Thymus (tissue), 11 donors: ENCODE measurements around the gene NADSYN1. TPM values are rescaled to one million over a fixed set of nuclear protein-coding genes. Genes with fewer than 3 reads are reported as not detected.
"Not testable (repeated sequence)": the region's sequence is repeated elsewhere in the genome, so short reads cannot be mapped to it uniquely, and the experiment has no call there.

ENCODE experiments used
- DNase-seq, 9 donors: peaks; one replicate each; pipeline ENCODE4 v3.0.0-alpha.2; 2013; ENCODE audit warnings: low spot score in 9 of 9, low read depth in 6 of 9, missing footprints in 1 of 9
- H3K27ac ChIP-seq, 2 donors: one replicate each; pipeline ENCODE4 v1.5.1; 2013; ENCODE audit warnings: control low read depth in 1 of 2, low read depth in 1 of 2, low read length in 1 of 2, mild to moderate bottlenecking in 1 of 2, moderate library complexity in 1 of 2
- H3K27me3 ChIP-seq, 2 donors: one replicate each; pipeline ENCODE4 v1.5.1; 2013; ENCODE audit warnings: low read length in 1 of 2; ENCODE audit not compliant: control insufficient read depth in 2 of 2, insufficient read depth in 1 of 2
- H3K36me3 ChIP-seq, 2 donors: one replicate each; pipeline ENCODE4 v1.5.1; 2013; ENCODE audit warnings: low read length in 1 of 2, mild to moderate bottlenecking in 1 of 2, moderate library complexity in 1 of 2; ENCODE audit not compliant: control insufficient read depth in 2 of 2, insufficient read depth in 2 of 2
- H3K4me1 ChIP-seq, 2 donors: one replicate each; pipeline ENCODE4 v1.5.1; 2013; ENCODE audit warnings: low read length in 2 of 2; ENCODE audit not compliant: control insufficient read depth in 2 of 2, insufficient read depth in 2 of 2
- H3K4me3 ChIP-seq, 2 donors: one replicate each; pipeline ENCODE4 v1.5.1; 2013; ENCODE audit warnings: low read length in 2 of 2, control low read depth in 1 of 2, mild to moderate bottlenecking in 1 of 2
- H3K9me3 ChIP-seq, 2 donors: one replicate each; pipeline ENCODE4 v1.5.1; 2013; ENCODE audit warnings: low read length in 1 of 2, mild to moderate bottlenecking in 1 of 2; ENCODE audit not compliant: control insufficient read depth in 2 of 2, insufficient read depth in 1 of 2
- WGBS: extraction: QIAGEN DNeasy Blood & Tissue Kit; methylation state at CpG from one replicate; pipeline ENCODE4 v1.1.7; 2013; 5-methylcytosine and 5-hydroxymethylcytosine counted together
- polyA plus RNA-seq: library from polyadenylated mRNA; stranded (reverse); fragments of 200-250 nt; gene quantifications from one replicate; pipeline ENCODE4 v1.2.3, GENCODE V29; 2013
- total RNA-seq: library from RNA; stranded (reverse); fragments of 120-200 nt; gene quantifications from one replicate; pipeline ENCODE4 v1.2.4, GENCODE V29; 2013
- donor health status: healthy.

NADSYN1 gene
- total and polyA plus RNA-seq, 2 donors: 47.9 to 113 TPM

DNA sequence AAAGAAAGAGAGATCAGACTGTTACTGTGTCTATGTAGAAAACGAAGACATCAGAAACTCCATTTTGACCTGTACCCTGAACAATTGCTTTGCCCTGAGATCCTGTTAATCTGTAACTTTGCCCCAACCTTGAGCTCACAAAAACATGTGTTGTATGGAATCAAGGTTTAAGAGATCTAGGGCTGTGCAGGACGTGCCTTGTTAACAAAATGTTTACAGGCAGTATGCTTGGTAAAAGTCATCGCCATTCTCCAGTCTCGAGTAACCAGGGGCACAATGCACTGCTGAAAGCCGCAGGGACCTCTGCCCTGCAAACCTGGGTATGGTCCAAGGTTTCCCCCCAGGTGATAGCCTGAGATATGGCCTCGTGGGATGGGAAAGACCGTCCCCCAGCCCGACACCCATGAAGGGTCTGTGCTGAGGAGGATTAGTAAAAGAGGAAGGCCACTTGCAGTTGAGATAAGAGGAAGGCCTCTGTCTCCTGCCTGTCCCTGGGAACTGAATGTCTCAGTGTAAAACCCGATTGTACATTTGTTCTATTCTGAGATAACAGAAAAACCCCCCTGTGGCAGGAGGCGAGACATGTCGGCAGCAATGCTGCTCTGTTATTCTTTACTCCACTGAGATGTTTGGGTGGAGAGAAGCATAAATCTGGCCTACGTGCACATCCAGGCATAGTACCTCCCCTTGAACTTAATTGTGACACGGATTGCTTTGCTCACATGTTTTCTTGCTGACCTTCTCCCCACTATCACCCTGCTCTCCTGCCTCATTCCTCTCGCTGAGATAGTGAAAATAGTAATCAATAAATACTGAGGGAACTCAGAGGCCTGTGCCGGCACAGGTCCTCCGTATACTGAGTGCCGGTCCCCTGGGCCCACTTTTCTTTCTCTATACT, 82.0 kb downstream of the NADSYN1 start:
- H3K36me3 ChIP-seq, H3K27me3 ChIP-seq, DNase-seq, H3K27ac ChIP-seq, H3K4me1 ChIP-seq, H3K4me3 ChIP-seq, H3K9me3 ChIP-seq: not testable (repeated sequence)
- 82% methylated on average over 17 of the region's 17 CpGs for WGBS

DNA sequence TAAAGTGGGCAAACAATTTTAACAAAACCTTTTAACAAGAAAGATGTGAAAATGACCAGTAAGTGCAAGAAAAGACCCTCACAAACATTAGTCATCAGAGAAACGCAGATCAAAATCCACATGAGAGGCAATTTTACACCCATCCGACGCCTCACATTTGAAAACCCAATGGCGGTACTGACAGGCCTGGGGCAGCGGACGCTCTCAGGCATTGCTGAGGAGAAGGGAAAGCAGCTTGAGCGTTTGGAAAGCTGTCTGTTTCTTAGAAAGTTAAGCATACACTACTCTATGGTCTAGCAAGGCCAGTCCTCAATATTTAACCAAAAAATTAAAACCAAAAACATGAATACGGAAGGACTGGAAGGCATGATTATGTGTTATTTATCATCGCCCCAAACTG, 82.8 kb downstream of the NADSYN1 start:
- Histone ChIP-seq H3K9me3 (peaks cover 0 to 6% of the 10 kb centered on the region in 2 donors), H3K4me3 (no peak overlapping the region), H3K27ac (no peak overlapping the region), H3K4me1 (no peaks in the 10 kb centered on the region), H3K36me3 (no peaks in the 10 kb centered on the region), H3K27me3 (no peaks in the 10 kb centered on the region)
- no peak for DNase-seq
- WGBS: 98% methylated on average over 9 of the region's 9 CpGs

DNA sequence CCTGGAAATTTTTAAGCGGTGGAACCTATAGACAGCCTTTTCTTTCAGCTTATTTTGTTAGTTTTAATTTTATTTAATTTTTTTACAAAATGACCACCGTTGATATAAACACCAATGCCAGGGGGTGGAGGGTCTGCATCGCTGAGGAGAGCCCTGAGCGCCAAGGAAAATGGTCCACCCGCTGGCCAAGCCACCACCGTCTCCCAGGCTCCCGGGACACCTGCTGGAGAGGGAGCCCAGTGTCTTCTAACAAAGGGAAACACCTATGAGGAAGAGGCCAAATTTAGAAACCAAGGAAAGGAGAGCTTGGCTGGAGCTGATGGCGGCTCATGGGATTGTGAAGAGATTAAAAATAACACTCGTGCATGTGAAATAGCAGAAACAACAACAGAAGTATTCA, 84.5 kb downstream of the NADSYN1 start:
- Histone ChIP-seq H3K36me3 (no peaks in the 10 kb centered on the region), H3K27ac (no peak overlapping the region), H3K27me3 (no peaks in the 10 kb centered on the region), H3K4me1 (no peaks in the 10 kb centered on the region), H3K9me3 (peaks cover 0 to 6% of the 10 kb centered on the region in 2 donors), H3K4me3 (no peak overlapping the region)
- WGBS: 95% methylated on average over 9 of the region's 9 CpGs
- no peak for DNase-seq

DNA sequence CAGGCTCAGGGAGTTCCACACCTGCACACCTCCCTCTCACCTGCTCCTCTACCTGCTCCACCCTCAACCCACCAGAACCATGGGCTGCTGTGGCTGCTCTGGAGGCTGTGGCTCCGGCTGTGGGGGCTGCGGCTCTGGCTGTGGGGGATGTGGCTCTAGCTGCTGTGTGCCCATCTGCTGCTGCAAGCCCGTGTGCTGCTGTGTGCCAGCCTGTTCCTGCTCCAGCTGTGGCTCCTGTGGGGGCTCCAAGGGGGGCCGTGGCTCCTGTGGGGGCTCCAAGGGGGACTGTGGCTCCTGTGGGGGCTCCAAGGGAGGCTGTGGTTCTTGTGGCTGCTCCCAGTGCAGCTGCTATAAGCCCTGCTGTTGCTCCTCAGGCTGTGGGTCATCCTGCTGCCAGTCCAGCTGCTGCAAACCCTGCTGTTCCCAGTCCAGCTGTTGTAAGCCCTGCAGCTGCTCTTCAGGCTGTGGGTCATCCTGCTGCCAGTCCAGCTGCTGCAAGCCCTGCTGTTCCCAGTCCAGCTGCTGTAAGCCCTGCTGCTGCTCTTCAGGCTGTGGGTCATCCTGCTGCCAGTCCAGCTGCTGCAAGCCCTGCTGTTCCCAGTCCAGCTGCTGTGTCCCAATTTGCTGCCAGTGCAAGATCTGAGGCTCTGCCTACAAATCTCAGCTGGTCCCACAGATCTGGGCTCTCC, 85.1 kb downstream of the NADSYN1 start, which contains the start of gene KRTAP5-8:
KRTAP5-8 (plus strand) TSS at position 49 of the 689 bp plus-strand sequence; CDS start at position 80, 31 bp downstream.
- not testable (repeated sequence) for H3K27ac ChIP-seq, H3K9me3 ChIP-seq, H3K27me3 ChIP-seq, DNase-seq, H3K4me1 ChIP-seq, H3K36me3 ChIP-seq, H3K4me3 ChIP-seq
- 40% methylated on average over 4 of the region's 4 CpGs for WGBS

DNA sequence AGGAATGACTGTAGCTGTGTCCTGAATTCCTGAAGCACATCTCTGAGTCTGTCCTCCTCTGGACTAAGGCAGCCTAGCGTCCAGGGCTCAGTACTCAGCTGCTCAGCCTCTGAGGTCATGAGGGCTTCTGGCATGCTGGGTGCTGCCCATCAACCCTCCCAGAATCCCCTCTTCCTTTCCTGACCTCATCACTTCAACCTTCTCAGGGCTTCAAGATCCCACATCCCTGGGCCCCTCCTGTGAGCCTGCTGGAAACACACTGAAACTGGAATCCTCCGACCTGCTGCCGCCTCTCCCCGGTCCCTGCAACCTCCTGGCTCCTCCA, 85.6 kb downstream of the NADSYN1 start:
- Histone ChIP-seq H3K27ac (no peak overlapping the region), H3K27me3 (no peaks in the 10 kb centered on the region), H3K4me3 (no peak overlapping the region), H3K36me3 (no peaks in the 10 kb centered on the region), H3K4me1 (no peaks in the 10 kb centered on the region), H3K9me3 (peaks cover 0 to 6% of the 10 kb centered on the region in 2 donors)
- DNase-seq: no peak
- WGBS: 96% methylated on average over 4 of the region's 4 CpGs

DNA sequence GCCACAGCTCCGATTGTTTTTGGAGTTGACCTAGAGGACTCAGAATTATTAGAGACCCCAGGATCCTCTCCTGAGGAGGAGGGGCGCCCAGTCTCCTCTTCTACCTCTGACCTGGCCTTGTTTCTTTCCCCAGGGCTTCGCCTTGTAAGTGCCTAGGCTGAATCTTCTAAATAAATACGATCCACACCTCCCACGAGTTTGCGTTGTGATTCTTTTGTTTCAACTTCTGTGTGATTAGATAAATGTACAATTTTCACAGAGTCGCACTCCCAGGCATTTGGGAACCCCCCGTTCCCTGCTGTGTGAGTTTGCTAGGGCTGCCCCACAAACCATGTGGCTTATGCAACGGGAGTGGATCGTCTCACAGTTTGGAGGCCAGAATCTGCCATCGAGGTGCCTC, 86.0 kb downstream of the NADSYN1 start:
- no peak for DNase-seq
- WGBS: 96% methylated on average over 11 of the region's 11 CpGs
- H3K4me3 ChIP-seq: no peak overlapping the region
- no peak overlapping the region for H3K27ac ChIP-seq
- H3K27me3 ChIP-seq: no peaks in the 10 kb centered on the region
- H3K4me1 ChIP-seq: no peaks in the 10 kb centered on the region
- peaks cover 0 to 6% of the 10 kb centered on the region in 2 donors for H3K9me3 ChIP-seq
- H3K36me3 ChIP-seq: no peaks in the 10 kb centered on the region

DNA sequence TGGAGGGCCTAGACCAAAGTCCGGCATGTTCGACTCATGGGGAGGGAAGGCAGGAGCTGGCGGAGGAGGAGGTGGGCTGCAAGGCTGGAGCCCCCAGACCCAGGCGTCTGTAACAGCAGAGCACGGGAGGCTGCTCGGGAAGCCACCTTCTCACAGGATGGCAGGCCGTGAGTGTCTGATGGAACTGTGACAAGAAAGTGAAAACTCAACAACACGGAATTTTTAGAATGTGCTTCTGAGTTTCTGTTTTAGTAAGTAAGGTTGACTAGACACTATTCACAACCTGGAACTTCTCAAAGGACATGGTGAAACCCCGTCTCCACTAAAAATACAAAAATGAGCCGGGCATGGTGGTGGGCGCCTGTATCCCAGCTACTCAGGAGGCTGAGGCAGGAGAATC, 87.0 kb downstream of the NADSYN1 start:
- DNase-seq, H3K4me1 ChIP-seq, H3K9me3 ChIP-seq, H3K4me3 ChIP-seq, H3K27me3 ChIP-seq, H3K36me3 ChIP-seq, H3K27ac ChIP-seq: not testable (repeated sequence)
- WGBS: 95% methylated on average over 11 of the region's 11 CpGs

DNA sequence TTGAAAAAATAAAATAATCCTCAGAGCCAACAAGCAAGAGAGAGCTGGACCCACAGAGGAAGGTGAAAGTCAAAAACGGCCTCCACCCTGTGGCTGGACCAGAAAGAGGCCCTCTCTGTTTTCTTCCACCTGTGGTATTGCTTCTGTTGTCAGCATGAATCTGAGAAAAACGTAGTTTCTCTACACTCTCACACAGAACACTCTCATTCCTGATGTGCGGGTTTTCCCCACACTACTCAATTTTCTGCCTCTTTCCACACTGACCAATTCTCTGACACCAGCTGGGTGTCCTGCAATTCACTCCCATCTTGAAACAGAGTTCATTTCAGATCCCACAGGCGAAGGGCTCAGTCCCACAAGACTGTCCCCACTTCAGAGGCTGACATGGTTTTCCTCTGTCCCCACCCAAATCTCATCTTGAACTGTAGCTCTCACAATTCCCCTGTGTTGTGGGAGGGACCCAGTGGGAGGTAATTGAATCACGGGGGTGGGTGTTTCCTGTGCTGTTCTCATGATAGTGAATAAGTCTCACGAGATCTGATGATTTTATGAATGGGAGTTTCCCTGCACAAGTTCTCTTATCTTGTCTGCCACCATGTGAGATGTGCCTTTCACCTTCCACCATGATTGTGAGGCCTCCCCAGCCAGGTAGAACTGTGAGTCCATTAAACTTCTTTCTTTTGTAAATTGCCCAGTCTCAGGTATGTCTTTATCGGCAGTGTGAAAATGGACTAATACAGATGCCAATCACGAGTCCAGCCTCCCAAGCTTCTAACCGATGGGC, 87.7 kb downstream of the NADSYN1 start:
- H3K4me3 ChIP-seq: not testable (repeated sequence)
- WGBS: 94% methylated on average over 9 of the region's 9 CpGs

DNA sequence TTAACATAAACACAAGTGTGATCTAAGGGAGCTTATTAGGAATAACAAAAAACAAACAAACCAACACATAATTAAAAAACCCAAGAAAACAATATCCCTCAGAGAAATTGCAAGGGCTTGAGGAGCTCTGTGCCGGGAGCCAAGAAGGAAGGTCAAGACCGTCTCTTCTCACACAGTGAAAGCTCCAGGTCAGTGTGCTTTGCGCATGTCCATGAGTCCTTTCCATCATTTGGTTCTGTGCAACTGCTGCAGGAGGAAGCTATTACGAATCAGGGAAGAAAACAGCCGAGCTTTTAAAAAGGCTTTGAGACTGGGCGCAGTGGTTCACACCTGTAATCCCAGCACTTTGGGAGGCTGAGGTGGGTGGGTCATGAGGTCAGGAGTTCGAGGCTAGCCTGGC, 89.4 kb downstream of the NADSYN1 start:
- no peak overlapping the region for H3K27ac ChIP-seq
- no peak overlapping the region for H3K4me3 ChIP-seq
- H3K27me3 ChIP-seq: no peaks in the 10 kb centered on the region
- WGBS: 96% methylated on average over 7 of the region's 7 CpGs
- no peaks in the 10 kb centered on the region for H3K36me3 ChIP-seq
- no peak for DNase-seq
- no peaks in the 10 kb centered on the region for H3K4me1 ChIP-seq
- H3K9me3 ChIP-seq: peaks cover 0 to 18% of the 10 kb centered on the region in 2 donors

More for the DNA sequence above, 87.7 kb downstream of the NADSYN1 start:
- H3K36me3 ChIP-seq, H3K4me1 ChIP-seq, H3K27ac ChIP-seq, H3K27me3 ChIP-seq, H3K9me3 ChIP-seq, DNase-seq: not testable (repeated sequence)
